Measurements from ENCODE around the gene HLA-DRA.

DNA sequence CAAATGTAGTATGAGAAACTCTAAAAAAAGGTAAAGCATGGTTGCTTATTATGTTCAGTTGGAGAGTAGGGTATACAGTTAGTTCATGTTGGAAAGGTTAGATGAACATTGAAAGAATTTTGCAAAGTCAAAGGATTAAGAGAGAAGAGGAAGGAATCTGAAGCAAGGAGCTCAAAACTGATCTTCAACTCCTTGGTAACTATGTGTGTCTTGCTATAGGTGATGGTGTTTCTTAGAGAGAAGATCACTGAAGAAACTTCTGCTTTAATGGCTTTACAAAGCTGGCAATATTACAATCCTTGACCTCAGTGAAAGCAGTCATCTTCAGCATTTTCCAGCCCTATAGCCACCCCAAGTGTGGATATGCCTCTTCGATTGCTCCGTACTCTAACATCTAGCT lies 4.7 kb downstream of the HLA-DRA start:
- TF ChIP-seq POLR2A (IDR thresholded peaks at IDR 0.05; ENCODE audit: low read length) (no peak), GATA1 (IDR thresholded peaks at IDR 0.05; ENCODE audit: low read depth, low read length) (no peak)

All from erythroblast (primary cell).